SK-N-SH treated with all-trans-retinoic acid at 6 μM for 48 hours (cell line): ENCODE data around the gene SHISA4.

Source experiments
- ATAC-seq: fragments of 200-7000 bp; cut with Tn5 transposase; 3 replicates; pipeline ENCODE4 v1.9.1; 2020; ENCODE audit warnings: mild to moderate bottlenecking, moderate library complexity
- ARNTL ChIP-seq: fragments of 450-650 bp; formaldehyde crosslinking; IDR thresholded peaks from 2 replicates; pipeline ENCODE4 v1.5.0; 2020; ENCODE audit warnings: low read depth, mild to moderate bottlenecking, moderate library complexity, borderline replicate concordance
- BACH2 ChIP-seq: fragments of 250-450 bp; sonication (Bioruptor Pico); IDR thresholded peaks from 2 replicates; pipeline ENCODE4 v1.9.0; 2021; ENCODE audit warnings: mild to moderate bottlenecking, borderline replicate concordance
- CREB5 ChIP-seq: fragments of 250-450 bp; sonication (Bioruptor Pico); IDR thresholded peaks from 2 replicates; pipeline ENCODE4 v1.5.1; 2020; ENCODE audit warnings: low read depth, mild to moderate bottlenecking, moderate library complexity
- CSRNP3 ChIP-seq: fragments of 250-450 bp; sonication (Bioruptor Pico); IDR thresholded peaks from 2 replicates; pipeline ENCODE4 v1.5.1; 2021; ENCODE audit warnings: mild to moderate bottlenecking, moderate library complexity
- ESRRG ChIP-seq: fragments of 250-450 bp; sonication (Bioruptor Pico); IDR thresholded peaks from 2 replicates; pipeline ENCODE4 v1.6.1; 2021; ENCODE audit warnings: mild to moderate bottlenecking
- GLIS3 ChIP-seq: fragments of 250-450 bp; sonication (Bioruptor Pico); IDR thresholded peaks from 2 replicates; pipeline ENCODE4 v1.5.0; 2020; ENCODE audit warnings: mild to moderate bottlenecking, moderate library complexity
- ISL1 ChIP-seq: fragments of 250-450 bp; sonication (Bioruptor Pico); IDR thresholded peaks from 2 replicates; pipeline ENCODE4 v2.1.2; 2022; ENCODE audit warnings: mild to moderate bottlenecking, moderate library complexity
- OSR1 ChIP-seq: fragments of 250-450 bp; sonication (Bioruptor Pico); IDR thresholded peaks from 2 replicates; pipeline ENCODE4 v1.8.0; 2022; ENCODE audit warnings: moderate library complexity, mild to moderate bottlenecking, inconsistent platforms
- PATZ1 ChIP-seq: fragments of 250-450 bp; sonication (Bioruptor Pico); IDR thresholded peaks from 2 replicates; pipeline ENCODE4 v1.8.0; 2020; ENCODE audit warnings: mild to moderate bottlenecking, moderate library complexity, borderline replicate concordance
- POU6F1 ChIP-seq: fragments of 250-450 bp; sonication (Bioruptor Pico); IDR thresholded peaks from 2 replicates; pipeline ENCODE4 v1.8.0; 2021; ENCODE audit warnings: low read depth, mild to moderate bottlenecking, moderate library complexity, borderline replicate concordance
- PPARA ChIP-seq: fragments of 250-450 bp; sonication (Bioruptor Pico); IDR thresholded peaks from 2 replicates; pipeline ENCODE4 v1.5.0; 2020; ENCODE audit warnings: mild to moderate bottlenecking, borderline replicate concordance
- RARB ChIP-seq: fragments of 250-450 bp; sonication (Bioruptor Pico); IDR thresholded peaks from 2 replicates; pipeline ENCODE4 v1.8.0; 2021; ENCODE audit warnings: mild to moderate bottlenecking, moderate library complexity
- SNAI2 ChIP-seq: fragments of 250-450 bp; sonication (Bioruptor Pico); IDR thresholded peaks from 2 replicates; pipeline ENCODE4 v1.5.0; 2020; ENCODE audit warnings: mild to moderate bottlenecking, moderate library complexity
- TOX ChIP-seq: fragments of 250-450 bp; sonication (Bioruptor Pico); IDR thresholded peaks from 2 replicates; pipeline ENCODE4 v1.8.0; 2021; ENCODE audit warnings: mild to moderate bottlenecking, moderate library complexity, borderline replicate concordance
- ZC3H10 ChIP-seq: fragments of 250-450 bp; sonication (Bioruptor Pico); IDR thresholded peaks from 2 replicates; pipeline ENCODE4 v1.5.1; 2021; ENCODE audit warnings: mild to moderate bottlenecking, moderate library complexity
- ZFP3 ChIP-seq: fragments of 250-450 bp; sonication (Bioruptor Pico); IDR thresholded peaks from 2 replicates; pipeline ENCODE4 v1.5.0; 2020; ENCODE audit warnings: mild to moderate bottlenecking, moderate library complexity
- ZNF565 ChIP-seq: fragments of 450-650 bp; formaldehyde crosslinking; conservative IDR thresholded peaks from 2 replicates; pipeline ENCODE4 v1.5.0; 2020; ENCODE audit warnings: low read depth, mild to moderate bottlenecking, moderate library complexity
- ZNF70 ChIP-seq: fragments of 450-650 bp; formaldehyde crosslinking; IDR thresholded peaks from 2 replicates; pipeline ENCODE4 v1.5.0; 2020; ENCODE audit warnings: mild to moderate bottlenecking, moderate library complexity
- ZNF8 ChIP-seq: fragments of 450-650 bp; formaldehyde crosslinking; IDR thresholded peaks from 2 replicates; pipeline ENCODE4 v1.5.0; 2020; ENCODE audit warnings: mild to moderate bottlenecking, moderate library complexity

The SHISA4 gene

GRCh38 chr1:201874672-201875071, 14.0 kb upstream of the SHISA4 start (continued):
- TF ChIP-seq TOX (CRISPR knock-in tag): no peak

- TF ChIP-seq TOX (CRISPR knock-in tag) (no peak), OSR1 (CRISPR knock-in tag) (no peak), CSRNP3 (CRISPR knock-in tag) (no peak), ZNF70 (CRISPR knock-in tag) (no peak), POU6F1 (no peak), ZC3H10 (CRISPR knock-in tag) (no peak), PATZ1 (CRISPR knock-in tag) (no peak), BACH2 (CRISPR knock-in tag) (no peak), ISL1 (no peak), ZNF8 (CRISPR knock-in tag) (no peak), ESRRG (CRISPR knock-in tag) (no peak), ZFP3 (CRISPR knock-in tag) (no peak), CREB5 (no peak)
- peak; percentile 53 for ATAC-seq
Measured at GRCh38 chr1:201876148-201876818, 12.4 kb upstream of the SHISA4 start.

GRCh38 chr1:201877877-201878401, 10.8 kb upstream of the SHISA4 start:
- no peak for TF ChIP-seq PPARA (CRISPR knock-in tag)
- peak; percentile 67 for ATAC-seq

GRCh38 chr1:201880928-201881571, 7.6 kb upstream of the SHISA4 start:
- TF ChIP-seq SNAI2 (no peak), RARB (CRISPR knock-in tag) (no peak), PPARA (CRISPR knock-in tag) (no peak), POU6F1 (no peak), ARNTL (no peak), GLIS3 (CRISPR knock-in tag) (no peak), ISL1 (no peak), ZNF565 (CRISPR knock-in tag) (no peak)
- TF ChIP-seq, all 23 proteins: peak for 0
- ATAC-seq: no peak
